ENCODE measurements around the gene SPAG9. TPM values are rescaled to one million over a fixed set of nuclear protein-coding genes. Genes with fewer than 3 reads are reported as not detected.
"Not testable (repeated sequence)": the region's sequence is repeated elsewhere in the genome, so short reads cannot be mapped to it uniquely, and the experiment has no call there.

The SPAG9 gene
- total and polyA plus RNA-seq, 8 donors: 105 to 147 (median 116) TPM

- Histone ChIP-seq H3K4me3 (no peak overlapping the region), H3K27me3 (peaks cover 0 to 14% of the 10 kb centered on the region in 2 donors), H3K27ac (peak overlapping the region in 1 of 2 donors; percentile 78), H3K9me3 (no peaks in the 10 kb centered on the region), H3K36me3 (no peaks in the 10 kb centered on the region), H3K4me1 (peaks cover 12 to 27% of the 10 kb centered on the region in 2 donors)
- DNase-seq (peak in 2 of 4 donors; percentile 31 to 49), ATAC-seq (no peak)
- intact Hi-C loops (cut with DNase I): no loop called here
- TF ChIP-seq CTCF (IDR thresholded peaks at IDR 0.05): no peak
Observed at GRCh38 chr17:50943575-50943933, 177.1 kb downstream of the SPAG9 start.

- intact Hi-C loops (cut with DNase I); DNase-seq: not testable (repeated sequence)
Observed at GRCh38 chr17:50941676-50942048, 179.0 kb downstream of the SPAG9 start.

GRCh38 chr17:50939795-50940684 lies 180.6 kb downstream of the SPAG9 start:
- TF ChIP-seq CTCF (IDR thresholded peaks at IDR 0.05): no peak
- peak in 1 of 4 donors; percentile 68 for DNase-seq
- Histone ChIP-seq H3K9me3 (no peaks in the 10 kb centered on the region), H3K27ac (no peak overlapping the region), H3K4me1 (peaks cover 8 to 23% of the 10 kb centered on the region in 2 donors), H3K36me3 (no peaks in the 10 kb centered on the region), H3K4me3 (no peak overlapping the region), H3K27me3 (peaks cover 0 to 12% of the 10 kb centered on the region in 2 donors)
- ATAC-seq: no peak
- intact Hi-C loops (cut with DNase I): no loop called here

More at GRCh38 chr17:50941676-50942048, 179.0 kb downstream of the SPAG9 start:
- H3K9me3 ChIP-seq, H3K4me3 ChIP-seq, H3K36me3 ChIP-seq, ATAC-seq, H3K27ac ChIP-seq: not testable (repeated sequence)
- H3K4me1 ChIP-seq: peaks cover 8 to 20% of the 10 kb centered on the region in 2 donors
- H3K27me3 ChIP-seq: peaks cover 0 to 14% of the 10 kb centered on the region in 2 donors

GRCh38 chr17:50939542-50939794 lies 181.2 kb downstream of the SPAG9 start:
- intact Hi-C loops (cut with DNase I): no loop called here

GRCh38 chr17:50938821-50939541 lies 181.7 kb downstream of the SPAG9 start:
- Histone ChIP-seq H3K4me1 (peaks cover 3 to 12% of the 10 kb centered on the region in 2 donors), H3K9me3 (no peaks in the 10 kb centered on the region), H3K36me3 (no peaks in the 10 kb centered on the region), H3K27ac (no peak overlapping the region), H3K4me3 (no peak overlapping the region), H3K27me3 (peaks cover 0 to 1% of the 10 kb centered on the region in 2 donors)
- no peak for TF ChIP-seq CTCF (IDR thresholded peaks at IDR 0.05)
- intact Hi-C loops (cut with DNase I): no loop called here
- no peak for ATAC-seq
- peak in 1 of 4 donors; percentile 52 for DNase-seq

More at GRCh38 chr17:50939542-50939794, 181.2 kb downstream of the SPAG9 start:
- Histone ChIP-seq H3K4me3 (no peak overlapping the region), H3K9me3 (no peaks in the 10 kb centered on the region), H3K27ac (no peak overlapping the region), H3K4me1 (peaks cover 8 to 17% of the 10 kb centered on the region in 2 donors), H3K36me3 (no peaks in the 10 kb centered on the region), H3K27me3 (peaks cover 0 to 6% of the 10 kb centered on the region in 2 donors)
- TF ChIP-seq CTCF (IDR thresholded peaks at IDR 0.05): no peak
- ATAC-seq (no peak), DNase-seq (no peak)
